ENCODE measurements around the gene CANT1. TPM values are rescaled to one million over a fixed set of nuclear protein-coding genes. Genes with fewer than 3 reads are reported as not detected.
A peak's percentile ranks its signal among the peaks of the same experiment; 100 is the strongest.

The CANT1 gene
- total and polyA plus RNA-seq, 8 donors = 16.6 to 151 (median 40.7) TPM

- no peaks in the 10 kb centered on the region for H3K9me3 ChIP-seq
- peak in 1 of 2 donors; percentile 75 for DNase-seq
- peaks cover 67 to 88% (median 79%) of the 10 kb centered on the region in 4 donors for H3K4me1 ChIP-seq
- intact Hi-C loops (cut with DNase I; ENCODE audit: low total_unique reads) = no loop called here
- no peak for TF ChIP-seq POLR2A (IDR thresholded peaks at IDR 0.05)
- no peak for TF ChIP-seq EP300 (IDR thresholded peaks at IDR 0.05)
- TF ChIP-seq CTCF (IDR thresholded peaks at IDR 0.05) = peak in 2 of 7 experiments; percentile 10 to 16
- peak in 1 of 3 donors; percentile 25 for TF ChIP-seq POLR2AphosphoS5 (IDR thresholded peaks at IDR 0.05)
- H3K27me3 ChIP-seq = no peaks in the 10 kb centered on the region
- 35 to 67% (median 51%) methylated on average over 18 to 28 of the region's 28 CpGs for WGBS, 5 donors
- H3K4me3 ChIP-seq = no peak overlapping the region
- H3K27ac ChIP-seq = peak overlapping the region; percentile 66 to 83 (median 76)
- H3K36me3 ChIP-seq = peaks cover 27 to 84% (median 74%) of the 10 kb centered on the region in 4 donors
Observed at GRCh38 chr17:78998311-78999055, 11.1 kb downstream of the CANT1 start.

GRCh38 chr17:78997881-78998280 lies 11.7 kb downstream of the CANT1 start:
- H3K4me1 ChIP-seq = peaks cover 67 to 88% (median 79%) of the 10 kb centered on the region in 4 donors
- TF ChIP-seq CTCF (IDR thresholded peaks at IDR 0.05) = no peak
- TF ChIP-seq POLR2A (IDR thresholded peaks at IDR 0.05) = no peak
- no peak for TF ChIP-seq EP300 (IDR thresholded peaks at IDR 0.05)
- no peak for TF ChIP-seq POLR2AphosphoS5 (IDR thresholded peaks at IDR 0.05)
- intact Hi-C loops (cut with DNase I; ENCODE audit: low total_unique reads) = no loop called here

GRCh38 chr17:78997231-78997741 lies 12.3 kb downstream of the CANT1 start:
- no peak overlapping the region for H3K4me3 ChIP-seq
- H3K4me1 ChIP-seq = peaks cover 64 to 88% (median 76%) of the 10 kb centered on the region in 4 donors
- intact Hi-C loops (cut with DNase I; ENCODE audit: low total_unique reads) = no loop called here
- TF ChIP-seq POLR2A (IDR thresholded peaks at IDR 0.05) (no peak), EP300 (IDR thresholded peaks at IDR 0.05) (no peak), CTCF (IDR thresholded peaks at IDR 0.05) (no peak), POLR2AphosphoS5 (IDR thresholded peaks at IDR 0.05) (no peak)
- no peak for DNase-seq
- peaks cover 33 to 89% (median 82%) of the 10 kb centered on the region in 4 donors for H3K36me3 ChIP-seq
- H3K9me3 ChIP-seq = no peaks in the 10 kb centered on the region
- 73 to 91% (median 79%) methylated on average over 26 to 27 of the region's 27 CpGs for WGBS, 5 donors
- no peaks in the 10 kb centered on the region for H3K27me3 ChIP-seq
- H3K27ac ChIP-seq = peak overlapping the region; percentile 76 to 89 (median 78)

More at GRCh38 chr17:78997881-78998280, 11.7 kb downstream of the CANT1 start:
- peaks cover 32 to 84% (median 79%) of the 10 kb centered on the region in 4 donors for H3K36me3 ChIP-seq
- no peak for DNase-seq
- 36 to 64% (median 45%) methylated on average over 6 of the region's 6 CpGs for WGBS, 5 donors
- H3K27ac ChIP-seq = peak overlapping the region; percentile 66 to 83 (median 76)
- no peaks in the 10 kb centered on the region for H3K9me3 ChIP-seq
- H3K4me3 ChIP-seq = no peak overlapping the region
- H3K27me3 ChIP-seq = no peaks in the 10 kb centered on the region

- Histone ChIP-seq H3K36me3 (peaks cover 36 to 94% (median 85%) of the 10 kb centered on the region in 4 donors), H3K4me1 (peaks cover 62 to 86% (median 74%) of the 10 kb centered on the region in 4 donors), H3K27me3 (no peaks in the 10 kb centered on the region), H3K9me3 (no peaks in the 10 kb centered on the region), H3K4me3 (no peak overlapping the region), H3K27ac (peak overlapping the region; percentile 76 to 89 (median 78))
- 50 to 76% (median 59%) methylated on average over 16 of the region's 16 CpGs for WGBS, 5 donors
- TF ChIP-seq EP300 (IDR thresholded peaks at IDR 0.05) (no peak), POLR2AphosphoS5 (IDR thresholded peaks at IDR 0.05) (no peak), POLR2A (IDR thresholded peaks at IDR 0.05) (no peak), CTCF (IDR thresholded peaks at IDR 0.05) (no peak)
- no peak for DNase-seq
- intact Hi-C loops (cut with DNase I; ENCODE audit: low total_unique reads) = no loop called here
Observed at GRCh38 chr17:78996781-78997201, 12.8 kb downstream of the CANT1 start.

Measured in stomach (tissue), 9 donors.